Embryonic facial prominence (tissue), 1 donor: ENCODE measurements around the gene LRMDA.

Experiments used
- DNase-seq: peaks from one replicate; pipeline ENCODE4 v3.0.0-alpha.2; 2016; ENCODE audit errors: extremely low spot score

LRMDA gene

DNA sequence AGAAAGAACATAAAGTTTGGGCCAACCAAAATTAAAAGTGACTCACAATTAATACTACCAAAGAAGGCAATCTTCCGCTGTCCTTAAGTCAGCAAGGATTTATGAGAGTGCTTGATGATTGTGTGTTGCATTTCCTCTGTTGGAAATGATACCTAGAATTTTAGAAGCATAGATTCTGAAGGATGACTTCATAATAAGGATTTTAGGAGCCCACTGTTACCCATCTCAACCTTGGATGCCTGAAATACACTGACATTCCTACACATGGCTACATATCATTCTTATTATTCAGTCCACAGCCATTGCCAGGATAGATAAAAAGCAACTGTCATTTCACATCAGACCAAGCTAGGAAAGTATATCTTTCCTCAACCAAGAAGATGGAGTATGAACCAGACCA, 823.8 kb downstream of the LRMDA start:
- no peak for DNase-seq

DNA sequence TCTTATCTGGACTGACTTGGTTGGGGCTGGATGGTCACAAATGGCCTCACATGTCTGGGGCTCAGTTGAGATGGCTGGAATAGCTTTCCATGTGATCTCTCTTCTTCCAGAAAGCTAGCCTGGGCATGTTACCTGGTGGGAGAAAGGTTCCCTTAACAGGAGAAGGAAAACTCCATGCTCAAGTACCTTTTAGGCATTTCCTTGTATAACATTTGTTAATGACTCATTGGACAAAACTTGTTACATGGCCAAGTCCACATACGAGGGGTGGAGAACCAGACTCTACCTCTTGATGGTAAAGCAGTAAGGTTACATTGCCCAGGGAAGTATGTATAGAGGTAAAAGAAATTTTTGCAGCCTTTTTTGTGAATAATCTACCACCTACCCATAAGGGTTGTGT, 826.4 kb downstream of the LRMDA start:
- no peak for DNase-seq

- no peak for DNase-seq
Measured at GRCh38 chr10:76265441-76266113, 834.2 kb downstream of the LRMDA start.

GRCh38 chr10:76268530-76268929, 837.1 kb downstream of the LRMDA start:
- no peak for DNase-seq

DNA sequence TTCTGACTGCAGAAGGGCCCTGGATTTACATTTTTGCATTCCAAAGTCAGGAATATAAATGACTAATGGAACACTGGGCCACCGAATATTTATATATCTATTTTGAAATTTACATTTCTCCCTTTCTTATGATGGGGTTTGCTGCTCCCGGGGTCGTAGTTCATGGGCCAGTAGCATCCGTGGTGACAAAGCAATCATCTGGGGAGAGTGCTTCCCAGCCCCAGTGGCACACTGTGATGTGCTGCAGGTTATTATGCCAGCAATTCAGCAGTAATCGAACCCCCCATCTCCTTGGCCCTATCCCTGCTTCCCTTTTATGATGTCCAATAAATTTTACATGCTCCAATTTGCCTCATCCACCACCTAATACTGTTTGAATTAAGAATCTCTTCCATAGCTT, 837.5 kb downstream of the LRMDA start:
- DNase-seq, result no peak

- DNase-seq, result no peak
Measured at GRCh38 chr10:76270464-76270863, 839.0 kb downstream of the LRMDA start.

- no peak for DNase-seq
Measured at GRCh38 chr10:76274933-76275332, 843.5 kb downstream of the LRMDA start.

- DNase-seq, result no peak
Measured at GRCh38 chr10:76278811-76279460, 847.5 kb downstream of the LRMDA start.

GRCh38 chr10:76281659-76282058, 850.2 kb downstream of the LRMDA start:
- no peak for DNase-seq

DNA sequence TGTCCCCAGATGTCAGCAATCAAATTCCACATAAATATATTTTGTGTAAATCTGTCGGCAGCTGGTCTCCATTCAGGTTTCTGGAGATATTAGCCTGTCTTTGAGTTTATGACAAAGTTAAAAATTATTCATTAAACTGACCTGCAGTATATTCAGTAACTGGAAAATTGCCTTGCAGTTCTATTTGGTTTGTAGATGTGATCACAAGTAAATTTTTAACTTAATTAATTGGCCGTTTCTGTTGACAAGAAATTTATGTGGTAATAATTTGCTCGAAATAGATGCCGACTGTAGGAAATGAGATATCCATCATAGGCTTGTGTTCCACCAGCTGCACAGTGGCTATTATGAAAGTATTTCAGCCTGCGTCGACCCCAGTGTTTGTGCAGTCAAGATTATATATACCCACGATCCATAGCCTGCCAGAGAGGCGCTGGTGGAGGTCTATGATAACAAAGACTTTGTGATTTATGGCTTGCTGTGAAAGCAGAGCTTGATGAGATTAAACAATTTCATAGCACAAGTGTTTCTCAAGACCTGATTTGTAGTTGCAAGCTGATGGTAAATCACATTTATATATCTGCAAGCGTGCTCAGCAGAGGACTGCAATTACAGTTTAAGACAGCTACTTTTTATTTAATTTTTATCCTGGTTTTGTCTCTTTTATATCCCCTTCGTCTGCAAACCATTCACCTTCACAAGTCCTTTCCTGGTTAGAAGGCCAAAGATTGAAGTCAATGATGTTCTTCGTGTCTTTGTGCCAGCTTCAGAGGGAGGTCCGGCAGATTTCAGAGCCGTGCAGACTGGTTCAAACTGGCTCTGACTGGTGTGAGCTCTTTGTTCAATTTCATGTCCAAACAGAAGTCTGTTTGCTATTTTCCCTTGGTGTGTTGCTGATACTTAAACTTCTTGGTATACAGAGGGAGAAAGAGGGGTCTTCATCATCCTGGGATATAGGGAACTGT, 850.9 kb downstream of the LRMDA start:
- no peak for DNase-seq

GRCh38 chr10:76284351-76284750, 852.9 kb downstream of the LRMDA start:
- no peak for DNase-seq

- DNase-seq, result no peak
Measured at GRCh38 chr10:76285012-76285411, 853.6 kb downstream of the LRMDA start.

DNA sequence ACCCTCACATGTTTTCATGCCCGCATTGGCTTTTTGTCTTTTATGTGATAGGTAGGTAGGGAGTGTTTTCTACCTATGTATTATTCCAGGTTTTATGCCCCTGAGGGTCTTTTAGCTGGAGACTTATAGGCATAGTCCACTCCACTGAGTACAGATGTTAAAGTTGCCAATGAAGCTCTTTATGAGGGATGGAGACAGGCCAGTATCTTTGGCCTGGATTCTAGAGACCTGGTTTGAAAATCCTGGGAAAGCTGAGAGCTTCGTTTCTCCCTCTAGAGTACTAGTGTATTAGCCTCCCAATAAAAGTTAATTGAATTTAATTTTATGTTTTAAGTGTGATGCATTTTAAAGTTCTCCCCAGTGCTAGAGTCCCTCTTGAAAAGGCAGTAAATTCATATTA, 854.1 kb downstream of the LRMDA start:
- DNase-seq, result no peak

DNA sequence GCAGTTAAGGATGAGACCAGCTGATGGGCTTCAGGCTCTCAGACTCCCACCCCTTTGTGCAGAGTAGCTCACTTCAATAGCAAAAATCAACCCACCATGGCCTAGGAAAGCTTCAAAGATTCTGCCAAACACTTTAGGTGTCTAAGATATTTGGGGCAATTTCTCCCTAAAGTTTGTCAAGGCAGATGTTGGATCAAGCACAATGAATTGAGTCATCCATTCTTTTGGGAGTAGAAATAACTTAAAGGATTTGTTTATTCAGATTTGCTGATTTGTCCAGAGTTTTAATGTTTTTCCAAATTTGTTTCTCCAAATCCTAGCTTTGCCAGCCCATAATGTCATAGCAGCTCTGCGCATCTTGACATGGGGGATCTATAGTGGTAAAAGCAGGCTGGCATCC, 855.1 kb downstream of the LRMDA start:
- no peak for DNase-seq

- no peak for DNase-seq
Measured at GRCh38 chr10:76287856-76288255, 856.4 kb downstream of the LRMDA start.

DNA sequence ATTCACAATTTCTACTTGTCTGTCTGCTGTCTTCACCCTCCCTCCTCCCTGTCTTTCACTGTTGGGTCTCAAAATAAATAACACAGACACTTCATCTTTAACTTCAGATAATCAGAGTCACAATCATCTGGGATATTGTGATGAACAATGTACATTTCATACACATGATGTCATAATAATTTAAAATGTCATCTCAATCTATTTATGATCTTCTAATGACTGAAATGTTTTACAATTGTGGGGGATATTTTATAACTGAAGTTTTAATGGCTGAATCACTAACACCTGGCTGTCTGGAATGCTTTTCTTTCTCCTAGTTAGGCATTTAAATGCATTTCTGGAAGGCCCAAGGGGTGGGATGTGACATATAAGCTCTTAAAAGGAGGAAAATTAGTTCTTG, 859.8 kb downstream of the LRMDA start:
- DNase-seq, result no peak

DNA sequence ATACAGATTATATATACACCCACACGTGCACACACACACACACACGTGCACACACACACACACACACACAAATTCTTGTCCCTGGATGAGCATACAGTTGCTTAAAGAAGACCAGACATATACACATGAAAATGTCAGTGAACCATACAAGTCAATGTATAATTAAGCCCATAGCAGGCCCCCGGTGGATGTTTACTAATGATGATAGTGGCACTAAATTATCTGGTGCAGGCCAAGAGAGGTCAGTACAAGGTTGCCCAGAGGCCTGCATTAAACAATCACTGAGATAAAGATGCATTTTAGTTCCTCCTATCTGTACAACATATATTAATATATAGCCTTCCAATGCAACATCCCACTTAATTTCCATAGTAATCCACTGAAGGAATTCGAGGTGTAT, 860.5 kb downstream of the LRMDA start:
- no peak for DNase-seq

DNA sequence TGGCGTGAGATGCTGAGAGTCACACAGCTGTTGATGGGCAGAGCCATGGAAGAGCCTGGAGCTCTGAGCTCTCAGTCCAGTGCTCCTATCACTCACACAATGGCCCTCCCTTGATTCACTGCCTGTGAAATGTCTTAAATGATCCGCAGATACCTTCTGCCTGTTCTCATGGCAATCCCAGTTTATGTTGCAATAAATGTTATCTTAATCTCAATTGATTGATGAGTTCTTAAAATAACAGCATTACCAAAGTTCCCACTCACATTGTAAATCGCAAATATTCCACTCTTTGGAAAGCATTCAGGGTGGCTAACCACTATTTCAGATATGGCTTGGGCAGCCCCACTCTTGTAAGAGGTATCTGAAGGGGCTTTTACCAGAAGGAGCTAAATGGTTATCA, 865.5 kb downstream of the LRMDA start:
- no peak for DNase-seq

DNA sequence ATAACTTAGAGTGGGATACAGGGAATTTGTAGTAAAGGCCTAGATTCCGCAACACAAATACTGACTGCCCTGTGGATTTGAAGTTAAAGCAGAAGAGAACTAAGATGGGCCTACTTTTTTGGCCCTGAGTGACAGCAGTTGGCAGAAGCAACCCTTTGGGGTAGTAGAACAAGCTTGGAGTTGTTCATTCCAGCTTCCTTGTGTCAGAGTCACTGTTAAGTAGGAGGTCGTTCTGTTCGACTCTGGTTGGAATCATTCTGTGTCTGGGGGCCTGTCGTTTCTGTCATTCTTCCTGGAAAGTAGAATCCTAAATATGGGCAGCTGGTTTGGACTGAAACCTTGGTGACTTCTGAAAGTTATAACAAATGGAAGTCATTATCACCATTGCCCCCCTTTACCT, 865.9 kb downstream of the LRMDA start:
- no peak for DNase-seq

DNA sequence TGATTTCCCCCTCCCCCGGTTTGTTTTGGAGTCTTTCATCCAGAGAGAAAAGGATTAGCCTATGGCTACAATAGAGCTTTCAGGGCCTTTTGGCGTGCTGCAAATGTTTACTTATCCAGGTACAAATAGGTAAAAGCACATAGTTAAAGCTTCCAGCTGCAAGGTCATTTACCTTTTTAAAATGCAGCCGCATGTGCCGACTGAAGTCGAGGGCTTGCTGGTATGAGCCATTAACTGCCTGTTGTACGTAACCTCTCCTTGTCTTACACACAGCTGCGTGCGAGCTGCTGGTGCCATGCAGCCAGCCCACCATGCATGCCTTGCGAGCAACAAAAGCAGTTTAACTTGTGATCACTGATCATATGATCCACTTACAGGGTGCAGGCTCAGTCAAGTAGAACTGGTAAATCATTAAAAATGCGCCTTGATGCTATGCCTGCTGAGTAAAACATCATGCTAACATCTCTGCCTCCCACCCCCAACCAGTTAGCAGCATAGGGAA, 866.4 kb downstream of the LRMDA start:
- no peak for DNase-seq

- DNase-seq, result no peak
Measured at GRCh38 chr10:76298329-76298728, 866.9 kb downstream of the LRMDA start.

DNA sequence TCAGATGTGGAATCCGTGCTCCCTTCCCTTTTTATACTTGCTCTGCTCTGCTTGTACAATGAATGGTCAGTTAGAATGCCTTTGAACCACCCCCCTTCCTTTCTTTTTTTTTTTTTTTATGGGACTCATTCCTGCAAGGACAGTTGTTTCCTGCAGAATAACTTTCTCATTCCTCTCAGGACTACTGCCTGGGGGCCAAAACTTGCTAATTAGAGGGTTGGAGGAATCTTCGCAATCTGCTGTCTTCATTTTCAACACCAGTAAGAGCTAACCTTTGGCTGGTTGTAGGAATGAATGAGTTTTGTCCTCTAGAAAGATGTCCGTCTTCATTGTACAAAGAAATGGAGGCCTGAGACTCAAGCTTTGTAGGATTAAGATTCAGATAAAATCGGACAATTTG, 868.1 kb downstream of the LRMDA start:
- no peak for DNase-seq
